ENCODE results near the gene COA7.
A peak's percentile ranks its signal among the peaks of the same experiment; 100 is the strongest.
"Not testable (repeated sequence)": the region's sequence is repeated elsewhere in the genome, so short reads cannot be mapped to it uniquely, and the experiment has no call there.

The COA7 gene

GRCh38 chr1:52706136-52706670 is 8.1 kb upstream of the COA7 start:
- no peak for DNase-seq (ENCODE audit: low read depth, low spot score)

GRCh38 chr1:52702886-52703787 is 5.0 kb upstream of the COA7 start:
- DNase-seq (ENCODE audit: low read depth, low spot score), result peak; percentile 37

GRCh38 chr1:52695627-52696026 is 2.5 kb downstream of the COA7 start:
- DNase-seq (ENCODE audit: low read depth, low spot score), result no peak

- no peak for DNase-seq (ENCODE audit: low read depth, low spot score)
Observed at GRCh38 chr1:52693843-52694242, 4.3 kb downstream of the COA7 start.

GRCh38 chr1:52693351-52693750 is 4.8 kb downstream of the COA7 start:
- not testable (repeated sequence) for DNase-seq (ENCODE audit: low read depth, low spot score)

GRCh38 chr1:52692697-52693096 is 5.5 kb downstream of the COA7 start:
- DNase-seq (ENCODE audit: low read depth, low spot score), result no peak

- no peak for DNase-seq (ENCODE audit: low read depth, low spot score)
Observed at GRCh38 chr1:52691821-52692220, 6.3 kb downstream of the COA7 start.

GRCh38 chr1:52686830-52687229 is 11.3 kb downstream of the COA7 start:
- no peak for DNase-seq (ENCODE audit: low read depth, low spot score)

GRCh38 chr1:52686261-52686751 is 11.8 kb downstream of the COA7 start:
- not testable (repeated sequence) for DNase-seq (ENCODE audit: low read depth, low spot score)

- DNase-seq (ENCODE audit: low read depth, low spot score), result no peak
Observed at GRCh38 chr1:52684545-52684944, 13.6 kb downstream of the COA7 start.

- DNase-seq (ENCODE audit: low read depth, low spot score), result no peak
Observed at GRCh38 chr1:52683367-52683940, 14.7 kb downstream of the COA7 start.

- no peak for DNase-seq (ENCODE audit: low read depth, low spot score)
Observed at GRCh38 chr1:52681136-52681535, 17.0 kb downstream of the COA7 start.

GRCh38 chr1:52680353-52680752 is 17.8 kb downstream of the COA7 start:
- no peak for DNase-seq (ENCODE audit: low read depth, low spot score)

- DNase-seq (ENCODE audit: low read depth, low spot score), result no peak
Observed at GRCh38 chr1:52679498-52679897, 18.6 kb downstream of the COA7 start.

GRCh38 chr1:52679048-52679447 is 19.1 kb downstream of the COA7 start:
- no peak for DNase-seq (ENCODE audit: low read depth, low spot score)

GRCh38 chr1:52677076-52677806 is 20.9 kb downstream of the COA7 start:
- DNase-seq (ENCODE audit: low read depth, low spot score), result no peak

GRCh38 chr1:52676249-52676903 is 21.8 kb downstream of the COA7 start:
- no peak for DNase-seq (ENCODE audit: low read depth, low spot score)

- no peak for DNase-seq (ENCODE audit: low read depth, low spot score)
Observed at GRCh38 chr1:52674497-52675384, 23.4 kb downstream of the COA7 start.

GRCh38 chr1:52673513-52673912 is 24.6 kb downstream of the COA7 start:
- no peak for DNase-seq (ENCODE audit: low read depth, low spot score)

- no peak for DNase-seq (ENCODE audit: low read depth, low spot score)
Observed at GRCh38 chr1:52672946-52673345, 25.2 kb downstream of the COA7 start.
